Fibroblast of skin of left biceps (primary cell): ENCODE measurements around the gene SYNC.
"Not testable (repeated sequence)": the region's sequence is repeated elsewhere in the genome, so short reads cannot be mapped to it uniquely, and the experiment has no call there.

Experiments
- DNase-seq, 2 experiments: peaks; one replicate each; pipeline ENCODE4 v3.0.0-alpha.2; 2013; ENCODE audit warnings: low read depth in 2 of 2

SYNC gene

DNA sequence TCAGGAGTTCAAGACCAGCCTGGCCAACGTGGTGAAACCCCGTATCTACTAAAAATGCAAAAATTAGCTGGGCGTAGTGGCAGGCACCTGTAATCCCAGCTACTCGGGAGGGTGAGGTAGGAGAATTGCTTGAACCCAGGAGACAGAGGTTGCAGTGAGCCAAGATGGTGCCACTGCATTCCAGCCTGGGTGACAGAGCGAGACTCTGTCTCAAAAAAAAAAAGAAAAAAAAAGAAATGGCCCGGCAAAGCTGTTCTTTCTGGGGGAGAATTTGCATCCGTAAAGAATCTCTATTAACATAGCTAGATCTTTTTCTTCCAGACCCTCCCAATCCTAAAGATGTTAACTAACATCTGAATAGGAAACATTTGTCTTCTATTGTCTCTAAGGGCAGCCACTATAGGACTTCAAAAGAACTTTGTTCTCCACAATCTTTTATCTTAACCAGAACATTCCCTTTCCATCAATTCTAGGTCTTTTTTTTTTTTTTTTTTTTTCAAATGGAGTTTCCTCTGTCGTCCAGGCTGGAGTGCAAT is 60.2 kb downstream of the SYNC start:
- not testable (repeated sequence) for DNase-seq

DNA sequence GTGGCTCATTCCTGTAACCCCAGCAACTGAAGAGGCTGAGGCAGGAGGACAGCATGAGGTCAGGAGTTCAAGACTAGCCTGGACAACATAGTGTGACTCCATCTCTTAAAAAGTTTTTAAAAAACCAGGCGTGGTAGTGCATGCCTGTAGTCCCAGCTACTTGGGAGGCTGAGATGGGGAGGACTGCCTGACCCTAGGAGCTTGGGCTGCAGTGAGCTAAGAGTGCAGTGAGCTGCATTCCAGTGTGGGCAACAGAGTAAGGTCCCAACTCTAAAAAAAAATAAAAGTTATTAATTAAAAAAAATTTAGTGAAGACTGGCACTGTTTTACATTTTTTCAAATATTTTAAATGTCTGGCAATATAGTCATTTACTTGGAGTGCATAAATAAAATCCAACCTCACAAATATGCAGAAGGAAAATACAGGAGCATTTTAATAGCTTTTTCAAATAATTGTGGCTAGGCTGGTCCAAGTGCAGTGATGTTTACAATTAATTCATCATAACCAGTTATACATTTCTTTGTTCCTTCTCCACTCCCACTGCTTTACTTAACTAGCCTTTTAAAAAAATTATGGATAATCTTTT is 63.0 kb downstream of the SYNC start:
- DNase-seq: peak in 1 of 2 experiments; percentile 48

DNA sequence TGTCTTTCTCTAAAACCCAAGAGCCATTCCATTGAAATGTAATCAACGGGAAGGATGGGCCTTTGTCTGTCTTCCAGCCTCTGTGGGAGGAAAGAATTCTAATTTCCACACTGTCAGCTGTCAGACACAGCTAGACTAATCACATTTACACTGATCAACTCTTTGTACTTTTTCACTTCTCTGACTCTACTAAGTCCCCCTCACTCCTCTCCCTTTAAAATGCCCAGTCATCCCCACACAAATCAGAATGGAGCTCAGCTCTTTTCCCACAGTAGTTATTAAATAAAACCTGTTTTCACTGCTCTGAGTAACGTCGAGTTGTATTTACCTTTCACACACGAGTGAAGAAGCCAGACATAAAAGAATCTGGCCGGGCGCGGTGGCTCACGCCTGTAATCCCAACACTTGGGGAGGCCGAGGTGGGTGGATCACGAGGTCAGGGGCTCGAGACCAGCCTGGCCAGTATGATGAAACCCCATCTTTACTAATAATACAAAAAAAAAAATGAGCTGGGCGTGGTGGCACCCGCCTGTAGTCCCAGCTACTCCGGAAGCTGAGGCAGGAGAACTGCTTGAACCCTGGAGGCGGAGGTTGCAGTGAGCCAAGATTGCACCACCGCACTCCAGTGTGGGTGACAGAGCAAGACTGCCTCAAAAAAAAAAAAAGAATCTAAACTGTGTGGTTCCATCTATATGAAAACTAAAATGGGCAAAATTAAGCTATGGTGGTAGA is 65.5 kb downstream of the SYNC start:
- no peak for DNase-seq

DNA sequence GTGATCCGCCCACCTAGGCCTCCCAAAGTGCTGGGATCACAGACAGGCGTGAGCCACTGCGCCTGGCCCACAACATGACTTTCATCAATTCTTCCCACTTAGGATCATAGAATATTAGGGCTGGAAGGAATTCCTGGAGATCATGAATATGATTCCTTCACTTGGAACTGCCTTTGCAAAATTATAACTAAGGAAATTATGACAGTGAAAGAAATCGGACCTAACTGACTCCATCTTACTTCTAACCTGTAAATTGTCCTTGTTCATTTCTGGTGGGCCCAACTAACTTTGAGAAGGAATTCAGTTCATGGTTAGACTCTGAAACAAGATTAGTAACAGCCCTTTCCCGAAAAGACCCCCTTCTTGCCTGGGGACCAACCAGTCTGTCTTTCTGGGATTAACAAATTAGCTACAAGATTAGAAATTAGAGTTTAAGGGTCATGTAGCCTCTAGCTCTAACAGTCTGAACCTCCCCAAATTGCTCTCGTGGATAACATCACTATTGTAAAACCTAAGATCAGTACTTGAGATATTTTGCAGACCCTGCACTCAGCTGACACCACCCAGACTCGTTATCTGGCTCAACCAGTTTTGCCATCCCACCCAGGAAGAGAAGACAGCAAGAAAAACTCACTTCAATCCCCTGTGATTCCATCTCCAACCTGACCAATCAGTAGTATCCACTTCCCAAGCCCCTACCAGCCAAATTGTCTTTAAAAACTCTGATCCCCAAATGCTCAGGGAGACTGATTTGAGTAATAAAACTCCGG is 66.9 kb downstream of the SYNC start:
- DNase-seq: no peak

DNA sequence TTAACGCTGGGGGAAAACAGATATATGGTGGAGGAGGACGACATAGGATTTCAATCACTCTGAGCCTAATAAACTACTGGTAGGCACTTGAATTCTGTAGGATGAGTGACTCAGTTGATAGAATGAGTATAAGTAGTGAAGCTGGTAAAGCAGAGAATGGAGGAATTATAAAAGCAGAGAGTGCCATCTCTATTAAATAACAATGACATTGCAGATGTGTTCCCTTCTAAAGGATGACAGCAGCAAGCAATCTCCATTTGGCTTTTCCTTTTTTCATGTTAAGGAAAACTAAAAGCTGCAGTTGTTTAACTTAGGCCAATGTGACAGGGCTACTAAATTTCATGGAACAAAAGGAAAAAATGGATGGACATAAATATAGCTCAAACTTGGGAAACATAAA is 69.7 kb downstream of the SYNC start:
- no peak for DNase-seq

DNA sequence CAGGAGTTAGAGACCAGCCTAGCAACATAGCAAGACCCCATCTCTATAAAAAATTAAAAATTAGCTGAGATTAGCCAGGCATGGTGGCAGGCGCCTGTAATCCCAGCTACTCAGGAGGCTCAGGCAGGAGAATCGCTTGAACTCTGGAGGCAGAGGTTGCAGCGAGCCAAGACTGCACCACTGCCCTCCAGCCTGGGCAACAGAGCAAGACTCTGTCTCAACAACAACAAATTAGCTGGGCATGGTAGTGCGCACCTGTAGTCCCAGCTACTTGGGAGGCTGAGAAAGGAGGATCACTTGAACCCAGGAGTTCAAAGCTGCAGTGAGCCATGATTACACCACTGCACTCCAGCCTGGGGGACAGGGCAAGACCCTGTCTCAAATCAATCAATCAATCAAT is 72.4 kb downstream of the SYNC start:
- not testable (repeated sequence) for DNase-seq
